Muscle layer of colon (tissue), 2 donors: ENCODE data around the gene SLC27A5.
A peak's percentile ranks its signal among the peaks of the same experiment; 100 is the strongest.
"Not testable (repeated sequence)": the region's sequence is repeated elsewhere in the genome, so short reads cannot be mapped to it uniquely, and the experiment has no call there.

ENCODE experiments used
- H3K27ac ChIP-seq: one replicate; pipeline ENCODE4 v1.7.0; 2013; ENCODE audit warnings: low read depth, mild to moderate bottlenecking, low read length, moderate library complexity
- H3K27me3 ChIP-seq, 2 donors: one replicate each; pipeline ENCODE4 v1.7.0; 2013; ENCODE audit warnings: low read length in 2 of 2, mild to moderate bottlenecking in 2 of 2; ENCODE audit not compliant: insufficient read depth in 2 of 2, control insufficient read depth in 1 of 2
- H3K36me3 ChIP-seq: one replicate; pipeline ENCODE4 v1.7.0; 2013; ENCODE audit warnings: mild to moderate bottlenecking, low read length; ENCODE audit not compliant: insufficient read depth
- H3K4me1 ChIP-seq: one replicate; pipeline ENCODE4 v1.7.0; 2013; ENCODE audit warnings: mild to moderate bottlenecking, low read length; ENCODE audit not compliant: insufficient read depth
- H3K4me3 ChIP-seq, 2 donors: one replicate each; pipeline ENCODE4 v1.7.0; 2013; ENCODE audit warnings: low read length in 2 of 2, low read depth in 1 of 2, mild to moderate bottlenecking in 1 of 2, moderate library complexity in 1 of 2
- H3K9ac ChIP-seq: one replicate; pipeline ENCODE4 v1.7.0; 2013; ENCODE audit warnings: low read length
- H3K9me3 ChIP-seq: one replicate; pipeline ENCODE4 v1.7.0; 2013; ENCODE audit warnings: mild to moderate bottlenecking, low read length
- donor health status: abdominal sarcoma.
- donor health status: Adenocarcinoma of cecum.

The SLC27A5 gene

DNA sequence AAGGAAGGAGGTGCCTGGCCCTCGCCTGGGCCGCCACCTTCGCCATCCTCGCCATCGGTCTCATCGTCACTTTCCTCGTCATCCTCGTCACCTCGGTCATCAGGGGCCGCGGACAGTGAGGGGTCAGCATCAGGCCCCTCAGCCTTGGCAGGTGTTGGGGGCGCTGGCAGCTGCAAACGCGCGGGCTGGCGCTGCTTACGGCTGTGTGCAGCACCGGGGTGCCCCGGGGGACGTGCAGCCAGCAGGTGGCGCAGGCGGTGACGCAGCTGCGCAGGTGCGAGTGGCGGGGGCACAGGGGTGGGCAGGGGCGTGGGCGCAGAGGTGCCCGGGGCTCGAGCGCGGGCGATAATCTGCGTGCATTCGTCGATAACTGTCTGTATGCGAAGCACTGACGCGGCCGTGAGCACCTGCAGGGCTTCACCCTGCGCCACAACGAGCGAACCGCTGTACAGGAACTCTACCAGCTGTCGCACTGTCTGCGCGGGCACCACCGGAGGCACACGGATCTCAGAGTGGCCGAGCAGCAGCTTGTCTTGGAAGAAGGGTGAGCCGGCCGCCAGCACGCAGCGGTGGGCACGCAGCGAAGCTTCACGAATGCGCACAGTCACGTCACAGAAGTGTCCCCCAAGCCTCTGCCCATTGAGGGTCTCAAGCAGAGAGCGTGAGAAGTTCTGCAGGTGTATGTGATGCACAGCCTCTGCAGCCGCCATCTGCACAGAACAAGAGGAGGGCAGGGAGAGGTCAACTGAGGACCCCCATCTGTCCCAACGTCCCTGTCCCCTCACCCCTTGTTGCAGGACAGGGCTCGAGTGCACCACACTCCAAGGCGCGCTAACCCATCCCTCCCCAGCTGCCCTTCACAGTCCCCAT, 5.4 kb upstream of the SLC27A5 start:
- H3K9ac ChIP-seq, result no peak overlapping the region
- H3K4me1 ChIP-seq, result peaks cover 46% of the 10 kb centered on the region
- no peak overlapping the region for H3K4me3 ChIP-seq
- peaks cover 19% of the 10 kb centered on the region for H3K36me3 ChIP-seq
- no peak overlapping the region for H3K27ac ChIP-seq
- no peaks in the 10 kb centered on the region for H3K27me3 ChIP-seq
- no peaks in the 10 kb centered on the region for H3K9me3 ChIP-seq

DNA sequence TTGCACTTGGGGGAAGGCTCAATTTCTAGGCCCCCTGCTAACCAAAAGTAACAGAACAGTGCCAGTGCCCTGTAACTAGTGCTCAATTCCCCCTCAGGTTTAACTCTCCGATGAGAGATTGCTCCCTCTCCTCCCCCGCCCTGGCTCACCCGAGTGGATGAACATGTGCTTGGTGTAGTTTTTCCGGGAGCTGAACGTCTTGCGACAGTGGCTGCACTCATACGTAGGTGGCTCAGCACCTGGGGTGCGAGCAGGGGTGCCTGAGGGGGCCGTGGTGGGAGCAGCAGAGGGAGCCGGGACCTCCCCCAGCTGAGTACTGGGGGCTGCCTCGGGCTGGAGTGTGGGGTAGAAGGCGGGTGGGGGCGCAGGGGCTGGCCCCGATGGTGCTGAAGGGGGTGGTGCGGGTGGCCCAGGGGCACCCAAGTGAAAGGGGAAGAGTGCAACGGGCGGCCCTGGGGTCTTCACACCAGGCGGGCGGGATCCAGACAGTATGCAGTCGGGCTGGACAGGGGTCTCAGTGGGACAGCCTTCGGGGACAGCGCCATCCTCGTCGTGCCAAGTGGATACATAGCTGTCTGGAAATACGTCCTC, 4.5 kb upstream of the SLC27A5 start:
- Histone ChIP-seq H3K9ac (no peak overlapping the region), H3K27ac (no peak overlapping the region), H3K36me3 (peaks cover 19% of the 10 kb centered on the region), H3K4me3 (no peak overlapping the region), H3K27me3 (no peaks in the 10 kb centered on the region), H3K4me1 (peaks cover 46% of the 10 kb centered on the region), H3K9me3 (no peaks in the 10 kb centered on the region)

DNA sequence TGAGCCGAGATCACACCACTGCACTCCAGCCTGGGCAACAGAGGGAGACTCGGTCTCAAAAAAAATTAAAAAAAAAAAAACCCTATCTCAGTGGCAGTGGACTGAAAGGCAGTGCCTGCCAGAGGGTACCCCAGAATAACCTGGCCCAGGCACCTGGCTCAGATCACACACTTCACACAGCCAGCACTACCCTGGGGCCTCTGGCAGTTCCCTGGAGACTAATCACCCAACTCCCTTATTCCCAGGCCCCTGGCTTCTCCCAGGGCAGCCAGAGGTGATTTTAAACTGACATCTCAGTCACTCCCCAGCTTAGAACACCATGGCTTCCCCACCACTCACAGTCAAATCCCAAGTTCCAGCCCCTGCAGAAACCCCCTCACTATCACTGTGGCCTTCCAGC, 3.5 kb upstream of the SLC27A5 start:
- H3K4me3 ChIP-seq, result no peak overlapping the region
- peaks cover 19% of the 10 kb centered on the region for H3K36me3 ChIP-seq
- H3K9me3 ChIP-seq, result no peaks in the 10 kb centered on the region
- peaks cover 42% of the 10 kb centered on the region for H3K4me1 ChIP-seq
- no peak overlapping the region for H3K9ac ChIP-seq
- H3K27ac ChIP-seq, result no peak overlapping the region
- no peaks in the 10 kb centered on the region for H3K27me3 ChIP-seq

DNA sequence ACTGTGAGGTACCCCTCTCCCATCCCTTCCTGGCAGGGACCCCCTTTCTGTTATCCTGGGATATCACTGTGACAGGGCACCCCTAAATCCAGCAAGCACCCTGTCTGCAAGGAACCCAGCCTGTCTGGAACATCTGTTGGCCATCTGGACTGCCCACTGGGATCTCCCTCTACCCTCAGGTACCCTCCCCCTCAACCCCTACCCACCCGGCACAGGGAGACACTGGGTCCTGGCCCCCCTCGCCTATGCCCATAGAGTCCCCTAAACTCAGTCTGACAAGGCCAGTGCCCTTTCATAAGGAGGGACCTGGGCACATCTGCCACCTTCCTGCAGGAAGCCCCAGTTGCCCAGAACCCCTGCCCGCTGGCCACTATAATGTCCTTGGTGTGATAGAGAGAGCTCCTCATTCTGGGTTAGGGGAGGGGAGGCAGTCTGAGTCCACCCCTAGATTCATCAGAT, 2.8 kb upstream of the SLC27A5 start:
- peak overlapping the region; percentile 54 for H3K9ac ChIP-seq
- H3K27me3 ChIP-seq, result no peaks in the 10 kb centered on the region
- peaks cover 19% of the 10 kb centered on the region for H3K36me3 ChIP-seq
- no peaks in the 10 kb centered on the region for H3K9me3 ChIP-seq
- peaks cover 42% of the 10 kb centered on the region for H3K4me1 ChIP-seq
- no peak overlapping the region for H3K27ac ChIP-seq
- H3K4me3 ChIP-seq, result peak overlapping the region in 1 of 2 donors; percentile 38

DNA sequence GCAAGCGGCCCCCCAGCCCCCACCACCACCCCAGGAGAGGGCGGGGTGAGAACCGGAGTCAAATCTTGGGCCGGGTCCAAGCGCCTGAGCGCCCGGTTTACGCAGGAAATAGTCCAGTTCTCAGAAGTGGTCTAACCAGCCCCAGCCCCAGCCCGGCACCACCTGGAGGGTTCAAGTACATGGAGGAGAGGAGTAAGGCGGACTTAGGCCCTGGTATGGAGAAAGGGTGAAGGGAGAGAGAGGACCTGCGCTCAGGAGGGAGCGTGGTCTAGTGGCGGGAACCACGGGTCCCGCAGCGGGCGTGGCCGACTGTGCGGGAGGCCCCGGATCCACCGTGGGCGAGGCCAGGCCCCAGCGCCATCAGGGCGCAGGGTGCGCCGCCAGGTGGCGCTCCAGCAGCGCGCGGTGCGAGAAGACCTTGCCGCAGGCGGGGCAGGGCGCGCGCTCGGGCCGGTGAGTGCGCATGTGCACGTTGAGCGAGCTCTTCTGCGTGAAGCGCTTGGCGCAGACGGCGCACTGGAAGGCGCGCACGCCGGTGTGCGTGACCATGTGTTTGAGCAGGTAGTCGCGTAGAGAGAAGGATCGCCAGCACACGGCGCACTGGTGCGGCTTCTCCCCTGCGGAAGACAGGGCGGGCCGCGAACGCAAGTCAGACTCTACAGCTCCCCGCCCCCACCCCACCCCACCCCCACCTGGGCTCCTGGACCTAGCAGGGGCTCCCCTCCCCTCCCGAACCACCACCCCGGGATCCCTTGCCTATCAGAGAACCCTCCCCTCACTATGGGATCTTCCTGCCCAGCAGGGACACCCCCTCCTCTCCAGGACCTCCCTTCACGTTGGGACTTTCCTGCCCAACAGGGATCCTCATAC, 2.1 kb upstream of the SLC27A5 start:
- H3K27ac ChIP-seq, result peak overlapping the region; percentile 49
- peak overlapping the region; percentile 65 for H3K9ac ChIP-seq
- peaks cover 19% of the 10 kb centered on the region for H3K36me3 ChIP-seq
- H3K27me3 ChIP-seq, result no peaks in the 10 kb centered on the region
- peaks cover 42% of the 10 kb centered on the region for H3K4me1 ChIP-seq
- H3K9me3 ChIP-seq, result no peaks in the 10 kb centered on the region
- H3K4me3 ChIP-seq, result peak overlapping the region in 1 of 2 donors; percentile 38

DNA sequence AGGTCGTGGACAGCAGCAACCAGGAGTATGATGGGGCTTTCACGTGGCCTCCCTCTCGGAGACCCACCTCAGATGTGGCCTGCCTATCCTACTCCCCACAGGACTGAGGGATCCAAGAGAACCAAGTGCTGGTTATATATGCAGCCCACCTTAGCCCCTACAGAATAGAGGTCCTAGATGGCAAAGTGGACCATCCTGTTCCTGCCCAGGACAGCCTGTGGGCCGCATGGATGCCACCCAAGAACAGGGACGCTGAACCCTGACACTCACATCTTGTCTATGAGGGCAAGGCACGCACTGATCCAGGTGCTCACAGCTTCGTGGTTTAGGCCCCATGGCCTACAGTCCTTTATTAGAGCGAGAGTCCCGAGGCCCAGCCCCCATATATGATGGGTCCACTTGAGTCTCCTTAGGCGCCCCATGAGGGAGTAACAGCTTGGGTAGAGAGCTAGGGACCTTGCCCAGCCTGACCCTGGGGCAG, 1.5 kb upstream of the SLC27A5 start:
- Histone ChIP-seq H3K36me3 (peaks cover 19% of the 10 kb centered on the region), H3K27ac (peak overlapping the region; percentile 49), H3K4me1 (peaks cover 36% of the 10 kb centered on the region), H3K9me3 (no peaks in the 10 kb centered on the region), H3K9ac (peak overlapping the region; percentile 65), H3K4me3 (peak overlapping the region in 1 of 2 donors; percentile 38), H3K27me3 (no peaks in the 10 kb centered on the region)

DNA sequence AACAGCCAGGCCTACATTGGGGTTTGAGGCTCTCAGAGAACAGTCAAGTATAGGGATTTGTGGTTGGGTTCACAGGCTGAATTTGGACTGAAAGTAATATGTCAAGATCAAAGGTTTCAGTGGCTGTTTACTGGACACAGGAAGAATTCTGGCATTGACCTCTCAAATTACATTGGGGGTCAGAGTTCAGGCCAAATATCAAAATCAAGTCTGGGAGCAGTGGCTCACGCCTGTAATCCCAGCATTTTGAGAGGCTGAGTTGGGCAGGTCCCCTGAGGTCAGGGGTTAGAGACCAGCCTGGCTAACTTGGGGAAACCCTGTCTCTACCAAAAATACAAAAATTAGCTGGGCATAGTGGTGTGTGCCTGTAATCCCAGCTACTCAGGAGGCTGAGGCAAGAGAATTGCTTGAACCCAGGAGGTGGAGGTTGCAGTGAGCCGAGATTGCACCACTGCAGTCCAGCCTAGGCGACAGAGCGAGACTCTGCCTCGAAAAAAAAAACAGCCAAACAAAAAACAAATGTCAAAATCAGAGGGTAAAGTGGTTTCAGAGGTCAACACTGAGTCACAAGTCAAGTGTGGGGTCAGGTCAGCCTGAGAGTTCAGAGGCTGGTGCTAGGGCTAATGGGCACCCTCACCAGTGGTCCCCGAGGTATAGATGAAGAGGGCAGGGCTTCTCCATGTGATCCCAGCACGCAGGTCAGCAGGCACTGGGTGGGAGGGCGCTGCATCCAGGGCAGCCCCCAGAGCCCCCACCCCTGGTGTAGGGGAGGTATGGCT, 1.5 kb downstream of the SLC27A5 start:
- no peak overlapping the region for H3K4me3 ChIP-seq
- no peak overlapping the region for H3K27ac ChIP-seq
- no peak overlapping the region for H3K9ac ChIP-seq
- peaks cover 13% of the 10 kb centered on the region for H3K4me1 ChIP-seq
- no peaks in the 10 kb centered on the region for H3K36me3 ChIP-seq
- no peaks in the 10 kb centered on the region for H3K27me3 ChIP-seq
- H3K9me3 ChIP-seq, result no peaks in the 10 kb centered on the region

DNA sequence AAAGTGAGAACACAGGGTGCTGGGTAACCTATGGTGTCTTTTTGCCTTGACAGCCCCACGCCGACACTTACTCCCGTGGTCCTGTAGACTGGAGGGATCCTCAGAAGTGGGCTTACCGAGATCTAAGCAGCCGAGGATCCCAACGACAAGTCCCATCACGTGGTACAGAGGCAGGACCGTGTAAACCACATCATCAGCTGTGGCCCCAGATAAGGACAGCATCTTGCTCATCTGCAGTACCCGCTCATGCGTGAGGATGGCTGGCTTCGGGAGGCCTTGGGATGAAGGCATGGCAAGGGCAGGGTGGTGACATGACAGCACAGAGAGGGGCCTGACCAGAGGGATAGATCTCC, 2.1 kb downstream of the SLC27A5 start:
- no peak overlapping the region for H3K9ac ChIP-seq

DNA sequence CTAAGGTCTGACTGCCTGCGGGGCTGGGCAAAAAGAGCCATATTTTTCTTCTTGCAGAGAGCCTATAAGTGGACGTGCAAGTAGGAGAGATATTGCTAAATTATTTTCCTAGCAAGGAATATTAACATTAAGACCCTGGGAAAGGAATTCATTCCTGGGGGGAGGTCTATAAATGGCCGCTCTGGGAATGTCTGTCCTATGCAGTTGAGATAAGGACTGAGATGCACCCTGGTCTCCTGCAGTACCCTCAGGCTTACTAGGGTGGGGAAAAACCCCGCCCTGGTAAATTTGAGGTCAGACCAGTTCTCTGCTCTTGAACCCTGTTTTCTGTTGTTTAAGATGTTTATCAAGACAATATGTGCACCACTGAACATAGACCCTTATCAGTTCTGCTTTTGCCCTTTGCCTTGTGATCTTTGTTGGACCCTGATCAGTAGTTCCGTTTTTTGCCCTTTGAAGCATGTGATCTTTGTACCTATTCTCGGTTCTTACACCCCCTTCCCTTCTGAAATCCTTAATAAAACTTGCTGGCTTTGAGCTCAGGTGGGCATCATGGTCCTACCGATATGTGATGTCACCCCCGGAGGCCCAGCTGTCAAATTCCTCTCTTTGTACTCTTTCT, 4.1 kb downstream of the SLC27A5 start:
- not testable (repeated sequence) for H3K27me3 ChIP-seq, H3K36me3 ChIP-seq, H3K9ac ChIP-seq, H3K4me3 ChIP-seq, H3K27ac ChIP-seq, H3K4me1 ChIP-seq, H3K9me3 ChIP-seq

More for the DNA sequence above, 2.1 kb downstream of the SLC27A5 start:
- Histone ChIP-seq H3K4me1 (peaks cover 12% of the 10 kb centered on the region), H3K36me3 (no peaks in the 10 kb centered on the region), H3K27ac (no peak overlapping the region), H3K4me3 (no peak overlapping the region), H3K27me3 (no peaks in the 10 kb centered on the region), H3K9me3 (no peaks in the 10 kb centered on the region)

DNA sequence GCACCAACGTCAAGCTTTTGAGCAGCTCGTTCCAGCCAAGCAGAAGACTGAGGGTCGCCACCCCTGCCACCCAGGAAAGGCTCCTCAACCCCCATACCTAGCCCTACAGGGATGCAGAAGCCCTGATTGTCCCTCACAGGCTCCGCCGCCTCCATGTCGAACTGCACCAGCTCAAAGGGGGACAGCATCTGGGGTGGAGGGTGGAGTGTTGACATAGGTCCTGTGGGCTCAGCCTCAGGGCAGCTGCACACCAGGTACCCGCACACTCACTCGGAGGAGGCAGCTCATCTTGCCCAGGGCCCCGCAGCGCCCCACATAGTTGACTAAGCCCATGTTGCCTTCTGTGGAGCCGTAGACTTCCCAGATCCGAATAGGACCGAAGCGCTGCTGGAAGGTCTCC, 11.6 kb downstream of the SLC27A5 start:
- Histone ChIP-seq H3K27ac (no peak overlapping the region), H3K9me3 (no peaks in the 10 kb centered on the region), H3K4me3 (peak overlapping the region in 1 of 2 donors; percentile 90), H3K27me3 (no peaks in the 10 kb centered on the region), H3K4me1 (peaks cover 22% of the 10 kb centered on the region), H3K36me3 (no peaks in the 10 kb centered on the region), H3K9ac (no peak overlapping the region)
